ENCODE measurements around the gene DUSP3.

- TF ChIP-seq POLR2AphosphoS5 (IDR thresholded peaks at IDR 0.05) (no peak), EP300 (IDR thresholded peaks at IDR 0.05) (no peak), CTCF (IDR thresholded peaks at IDR 0.05) (no peak)
These were observed 59.2 kb downstream of the DUSP3 start for GRCh38 chr17:43719578-43719977.

All from sigmoid colon (tissue), 4 donors.